Neural progenitor cell (in vitro differentiated cells): ENCODE data around the gene RBM19. TPM values are rescaled to one million over a fixed set of nuclear protein-coding genes. Genes with fewer than 3 reads are reported as not detected.

Experiments
- DNase-seq: peaks from one replicate; pipeline ENCODE4 v3.0.0-alpha.2; 2016; ENCODE audit warnings: low spot score
- H2AFZ ChIP-seq: fragments of 200-600 bp; sonication (generic); replicated peaks from 2 replicates; pipeline ENCODE4 v1.6.1; 2016; ENCODE audit warnings: antibody characterized with exemption
- H3F3A ChIP-seq: fragments of 200-600 bp; sonication (generic); 2 replicates; pipeline ENCODE4 v1.6.1; 2016; ENCODE audit warnings: antibody characterized with exemption, low read depth
- H3K27ac ChIP-seq: fragments of 200-600 bp; sonication (generic); 2 replicates; pipeline ENCODE4 v1.5.1; 2016; ENCODE audit warnings: mild to moderate bottlenecking
- H3K27me3 ChIP-seq: fragments of 200-600 bp; sonication (generic); 2 replicates; pipeline ENCODE4 v1.6.1; 2016; ENCODE audit warnings: mild to moderate bottlenecking, moderate library complexity
- H3K36me3 ChIP-seq: fragments of 200-600 bp; sonication (generic); 2 replicates; pipeline ENCODE4 v1.5.1; 2016
- H3K4me1 ChIP-seq: fragments of 200-600 bp; sonication (generic); 2 replicates; pipeline ENCODE4 v1.6.1; 2016; ENCODE audit warnings: mixed run types
- H3K4me2 ChIP-seq: fragments of 200-600 bp; sonication (generic); 2 replicates; pipeline ENCODE4 v1.6.1; 2016
- H3K4me3 ChIP-seq: fragments of 200-600 bp; sonication (generic); 2 replicates; pipeline ENCODE4 v1.5.1; 2016
- H3K79me2 ChIP-seq: fragments of 200-600 bp; sonication (generic); 2 replicates; pipeline ENCODE4 v1.6.1; 2016; ENCODE audit warnings: low read depth
- H3K9ac ChIP-seq: fragments of 200-600 bp; sonication (generic); 2 replicates; pipeline ENCODE4 v1.6.1; 2016
- H3K9me3 ChIP-seq: fragments of 200-600 bp; sonication (generic); 2 replicates; pipeline ENCODE4 v1.5.1; 2016; ENCODE audit warnings: low read depth
- H4K20me1 ChIP-seq: fragments of 200-600 bp; sonication (generic); 2 replicates; pipeline ENCODE4 v1.6.1; 2016; ENCODE audit warnings: low read depth
- H3K27ac Mint-ChIP-seq: 3 replicates; pipeline ENCODE4 v1.8.0; 2021; ENCODE audit warnings: mixed read lengths
- H3K27me3 Mint-ChIP-seq: 2 replicates; pipeline ENCODE4 v1.8.0; 2022; ENCODE audit warnings: low read depth, mild to moderate bottlenecking, inconsistent platforms, moderate library complexity, mixed read lengths; ENCODE audit not compliant: insufficient read depth
- H3K36me3 Mint-ChIP-seq: 3 replicates; pipeline ENCODE4 v1.8.0; 2021; ENCODE audit warnings: mixed read lengths
- H3K4me1 Mint-ChIP-seq: 3 replicates; pipeline ENCODE4 v1.8.0; 2021; ENCODE audit warnings: mixed read lengths
- H3K4me3 Mint-ChIP-seq: 3 replicates; pipeline ENCODE4 v1.8.0; 2021; ENCODE audit warnings: mild to moderate bottlenecking, moderate library complexity, mixed read lengths
- H3K9me3 Mint-ChIP-seq: 3 replicates; pipeline ENCODE4 v1.8.0; 2020; ENCODE audit warnings: mixed read lengths
- EZH2 ChIP-seq: fragments of 200-600 bp; sonication (generic); IDR thresholded peaks from 2 replicates; pipeline ENCODE4 v1.6.1; 2017; ENCODE audit warnings: antibody characterized with exemption, mild to moderate bottlenecking, moderate library complexity
- EZH2phosphoT487 ChIP-seq: fragments of 200-600 bp; sonication (generic); IDR thresholded peaks from 2 replicates; pipeline ENCODE4 v1.6.1; 2017; ENCODE audit warnings: antibody characterized with exemption
- total RNA-seq: library from RNA; depleted of rRNA; stranded (reverse); fragments of >200 nt; gene quantifications from 2 replicates; pipeline ENCODE4 v1.2.3, GENCODE V29; 2015; ENCODE audit warnings: low replicate concordance
- TF ChIP-seq, protein P1 (sequence below): fragments of 200-600 bp; sonication (generic); IDR thresholded peaks from 2 replicates; pipeline ENCODE4 v1.5.1; 2017; ENCODE audit warnings: antibody characterized with exemption, mild to moderate bottlenecking

Gene RBM19
- total RNA-seq, 1 donor from 2014 or later: 23.5 TPM

DNA sequence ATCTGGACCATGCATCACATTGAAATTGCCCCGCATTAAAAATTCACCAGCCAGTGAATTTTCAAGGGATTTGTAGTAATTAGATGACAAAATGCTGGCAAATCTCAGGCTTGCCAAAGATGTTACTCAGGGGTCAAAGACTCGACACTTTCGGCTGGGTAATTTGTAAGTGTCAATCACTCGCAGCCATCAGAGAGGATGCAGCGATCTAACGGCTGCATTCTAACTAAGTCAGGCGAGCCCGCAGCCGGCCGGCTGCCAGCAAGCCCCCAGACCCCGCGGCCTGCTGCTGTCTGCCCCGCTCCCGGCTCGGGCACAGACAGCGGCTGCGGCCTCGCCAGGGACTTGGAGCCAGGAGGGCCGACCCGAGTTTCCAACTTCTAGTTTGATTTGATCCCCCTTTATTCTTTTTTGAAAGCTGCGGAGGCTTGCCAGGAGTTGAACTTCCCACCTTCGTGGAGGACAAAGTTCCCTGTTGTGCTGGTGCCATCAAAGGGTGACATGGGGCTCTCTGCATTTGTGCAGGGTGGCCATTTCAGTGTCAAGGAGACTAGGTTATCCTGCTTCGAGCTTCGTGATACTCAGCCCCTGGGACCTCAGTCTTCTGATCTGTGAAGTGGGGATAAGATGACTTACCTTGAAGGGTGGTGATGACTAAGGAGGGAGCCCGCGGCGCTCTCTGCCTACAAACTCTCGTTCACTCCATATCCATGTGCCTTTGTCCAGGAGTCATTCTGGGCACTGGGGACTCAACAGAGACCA, 169.9 kb downstream of the RBM19 start:
- Mint-ChIP-seq H3K27ac (peak overlapping the region; percentile 14), H3K4me3 (peak overlapping the region; percentile 41), H3K4me1 (peaks cover 47% of the 10 kb centered on the region), H3K36me3 (no peaks in the 10 kb centered on the region), H3K27me3 (peaks cover 16% of the 10 kb centered on the region), H3K9me3 (peaks cover 2% of the 10 kb centered on the region)
- Histone ChIP-seq H3K27me3 (no peaks in the 10 kb centered on the region), H3K79me2 (no peaks in the 10 kb centered on the region), H4K20me1 (no peaks in the 10 kb centered on the region), H3F3A (peaks cover 6% of the 10 kb centered on the region), H3K9ac (no peak overlapping the region), H3K36me3 (no peaks in the 10 kb centered on the region), H3K27ac (no peak overlapping the region), H3K9me3 (no peaks in the 10 kb centered on the region), H3K4me3 (no peak overlapping the region), H3K4me2 (no peak overlapping the region), H3K4me1 (peaks cover 9% of the 10 kb centered on the region), H2AFZ (no peak overlapping the region)
- TF ChIP-seq, protein P1, sequence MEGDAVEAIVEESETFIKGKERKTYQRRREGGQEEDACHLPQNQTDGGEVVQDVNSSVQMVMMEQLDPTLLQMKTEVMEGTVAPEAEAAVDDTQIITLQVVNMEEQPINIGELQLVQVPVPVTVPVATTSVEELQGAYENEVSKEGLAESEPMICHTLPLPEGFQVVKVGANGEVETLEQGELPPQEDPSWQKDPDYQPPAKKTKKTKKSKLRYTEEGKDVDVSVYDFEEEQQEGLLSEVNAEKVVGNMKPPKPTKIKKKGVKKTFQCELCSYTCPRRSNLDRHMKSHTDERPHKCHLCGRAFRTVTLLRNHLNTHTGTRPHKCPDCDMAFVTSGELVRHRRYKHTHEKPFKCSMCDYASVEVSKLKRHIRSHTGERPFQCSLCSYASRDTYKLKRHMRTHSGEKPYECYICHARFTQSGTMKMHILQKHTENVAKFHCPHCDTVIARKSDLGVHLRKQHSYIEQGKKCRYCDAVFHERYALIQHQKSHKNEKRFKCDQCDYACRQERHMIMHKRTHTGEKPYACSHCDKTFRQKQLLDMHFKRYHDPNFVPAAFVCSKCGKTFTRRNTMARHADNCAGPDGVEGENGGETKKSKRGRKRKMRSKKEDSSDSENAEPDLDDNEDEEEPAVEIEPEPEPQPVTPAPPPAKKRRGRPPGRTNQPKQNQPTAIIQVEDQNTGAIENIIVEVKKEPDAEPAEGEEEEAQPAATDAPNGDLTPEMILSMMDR: no peak
- DNase-seq: no peak

- no peaks in the 10 kb centered on the region for H3K36me3 ChIP-seq
- Mint-ChIP-seq H3K9me3 (peaks cover 2% of the 10 kb centered on the region), H3K27me3 (peaks cover 20% of the 10 kb centered on the region), H3K4me3 (peak overlapping the region; percentile 41), H3K36me3 (no peaks in the 10 kb centered on the region), H3K4me1 (peaks cover 47% of the 10 kb centered on the region), H3K27ac (no peak overlapping the region)
- H3K9me3 ChIP-seq: no peaks in the 10 kb centered on the region
- H3K79me2 ChIP-seq: no peaks in the 10 kb centered on the region
- H3K27me3 ChIP-seq: no peaks in the 10 kb centered on the region
- no peak overlapping the region for H3K9ac ChIP-seq
- no peak overlapping the region for H3K27ac ChIP-seq
- H3K4me1 ChIP-seq: peaks cover 9% of the 10 kb centered on the region
- no peak overlapping the region for H3K4me2 ChIP-seq
- TF ChIP-seq EZH2phosphoT487 (no peak), EZH2 (no peak)
- H4K20me1 ChIP-seq: no peaks in the 10 kb centered on the region
- H3F3A ChIP-seq: peaks cover 6% of the 10 kb centered on the region
- DNase-seq: no peak
- H2AFZ ChIP-seq: no peak overlapping the region
- no peak overlapping the region for H3K4me3 ChIP-seq
These were observed 170.7 kb downstream of the RBM19 start for GRCh38 chr12:113795445-113795844.

GRCh38 chr12:113794774-113795173, 171.4 kb downstream of the RBM19 start:
- Histone ChIP-seq H3K9me3 (no peaks in the 10 kb centered on the region), H3K9ac (no peak overlapping the region), H3K4me3 (no peak overlapping the region), H3K4me1 (peaks cover 9% of the 10 kb centered on the region), H3K4me2 (no peak overlapping the region), H3K27me3 (no peaks in the 10 kb centered on the region), H3F3A (peaks cover 6% of the 10 kb centered on the region), H2AFZ (no peak overlapping the region), H3K36me3 (no peaks in the 10 kb centered on the region), H4K20me1 (no peaks in the 10 kb centered on the region), H3K27ac (no peak overlapping the region), H3K79me2 (no peaks in the 10 kb centered on the region)
- H3K4me1 Mint-ChIP-seq: peaks cover 47% of the 10 kb centered on the region
- H3K9me3 Mint-ChIP-seq: peaks cover 2% of the 10 kb centered on the region
- no peak overlapping the region for H3K27ac Mint-ChIP-seq
- H3K27me3 Mint-ChIP-seq: peaks cover 20% of the 10 kb centered on the region
- H3K36me3 Mint-ChIP-seq: no peaks in the 10 kb centered on the region
- DNase-seq: no peak
- H3K4me3 Mint-ChIP-seq: no peak overlapping the region
- TF ChIP-seq EZH2: no peak
- TF ChIP-seq, protein P1: no peak

DNA sequence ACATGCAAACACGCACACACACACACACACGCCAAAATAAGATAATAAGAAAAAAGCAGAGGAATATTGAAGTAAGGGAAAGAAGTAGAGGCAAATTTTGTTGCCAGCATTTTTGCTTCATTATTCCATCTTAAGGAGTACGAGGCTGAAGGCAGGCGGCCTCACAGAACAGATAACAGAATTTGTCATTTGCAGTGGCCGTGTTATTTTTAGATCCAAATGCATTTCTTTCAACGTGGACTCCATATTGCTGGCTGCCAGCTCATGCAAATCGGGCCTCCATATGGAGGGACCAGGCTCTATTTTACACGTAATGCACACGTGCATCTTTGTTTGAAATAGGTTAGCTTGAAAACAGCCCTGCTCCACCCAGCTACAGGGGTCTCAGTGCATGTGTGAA, 172.9 kb downstream of the RBM19 start:
- TF ChIP-seq EZH2 (no peak), EZH2phosphoT487 (no peak)
- TF ChIP-seq, protein P1: no peak
- Mint-ChIP-seq H3K9me3 (peaks cover 2% of the 10 kb centered on the region), H3K4me1 (peaks cover 41% of the 10 kb centered on the region), H3K27ac (no peak overlapping the region), H3K4me3 (no peak overlapping the region), H3K36me3 (no peaks in the 10 kb centered on the region), H3K27me3 (peaks cover 20% of the 10 kb centered on the region)
- Histone ChIP-seq H3F3A (peaks cover 6% of the 10 kb centered on the region), H3K9ac (no peak overlapping the region), H3K27ac (no peak overlapping the region), H4K20me1 (no peaks in the 10 kb centered on the region), H2AFZ (no peak overlapping the region), H3K36me3 (no peaks in the 10 kb centered on the region), H3K4me3 (no peak overlapping the region), H3K4me2 (no peak overlapping the region), H3K79me2 (no peaks in the 10 kb centered on the region), H3K27me3 (no peaks in the 10 kb centered on the region), H3K9me3 (no peaks in the 10 kb centered on the region), H3K4me1 (peaks cover 9% of the 10 kb centered on the region)
- no peak for DNase-seq
